Neural progenitor cell (in vitro differentiated cells): ENCODE measurements around the gene EHBP1. TPM values are rescaled to one million over a fixed set of nuclear protein-coding genes. Genes with fewer than 3 reads are reported as not detected.
"Not testable (repeated sequence)": the region's sequence is repeated elsewhere in the genome, so short reads cannot be mapped to it uniquely, and the experiment has no call there.

Source experiments
- DNase-seq: peaks from one replicate; pipeline ENCODE4 v3.0.0-alpha.2; 2016; ENCODE audit warnings: low spot score
- H2AFZ ChIP-seq: fragments of 200-600 bp; sonication (generic); replicated peaks from 2 replicates; pipeline ENCODE4 v1.6.1; 2016; ENCODE audit warnings: antibody characterized with exemption
- H3F3A ChIP-seq: fragments of 200-600 bp; sonication (generic); 2 replicates; pipeline ENCODE4 v1.6.1; 2016; ENCODE audit warnings: antibody characterized with exemption, low read depth
- H3K27ac ChIP-seq: fragments of 200-600 bp; sonication (generic); 2 replicates; pipeline ENCODE4 v1.5.1; 2016; ENCODE audit warnings: mild to moderate bottlenecking
- H3K27me3 ChIP-seq: fragments of 200-600 bp; sonication (generic); 2 replicates; pipeline ENCODE4 v1.6.1; 2016; ENCODE audit warnings: mild to moderate bottlenecking, moderate library complexity
- H3K36me3 ChIP-seq: fragments of 200-600 bp; sonication (generic); 2 replicates; pipeline ENCODE4 v1.5.1; 2016
- H3K4me1 ChIP-seq: fragments of 200-600 bp; sonication (generic); 2 replicates; pipeline ENCODE4 v1.6.1; 2016; ENCODE audit warnings: mixed run types
- H3K4me2 ChIP-seq: fragments of 200-600 bp; sonication (generic); 2 replicates; pipeline ENCODE4 v1.6.1; 2016
- H3K4me3 ChIP-seq: fragments of 200-600 bp; sonication (generic); 2 replicates; pipeline ENCODE4 v1.5.1; 2016
- H3K79me2 ChIP-seq: fragments of 200-600 bp; sonication (generic); 2 replicates; pipeline ENCODE4 v1.6.1; 2016; ENCODE audit warnings: low read depth
- H3K9ac ChIP-seq: fragments of 200-600 bp; sonication (generic); 2 replicates; pipeline ENCODE4 v1.6.1; 2016
- H3K9me3 ChIP-seq: fragments of 200-600 bp; sonication (generic); 2 replicates; pipeline ENCODE4 v1.5.1; 2016; ENCODE audit warnings: low read depth
- H4K20me1 ChIP-seq: fragments of 200-600 bp; sonication (generic); 2 replicates; pipeline ENCODE4 v1.6.1; 2016; ENCODE audit warnings: low read depth
- H3K27ac Mint-ChIP-seq: 3 replicates; pipeline ENCODE4 v1.8.0; 2021; ENCODE audit warnings: mixed read lengths
- H3K27me3 Mint-ChIP-seq: 2 replicates; pipeline ENCODE4 v1.8.0; 2022; ENCODE audit warnings: low read depth, mild to moderate bottlenecking, inconsistent platforms, moderate library complexity, mixed read lengths; ENCODE audit not compliant: insufficient read depth
- H3K36me3 Mint-ChIP-seq: 3 replicates; pipeline ENCODE4 v1.8.0; 2021; ENCODE audit warnings: mixed read lengths
- H3K4me1 Mint-ChIP-seq: 3 replicates; pipeline ENCODE4 v1.8.0; 2021; ENCODE audit warnings: mixed read lengths
- H3K4me3 Mint-ChIP-seq: 3 replicates; pipeline ENCODE4 v1.8.0; 2021; ENCODE audit warnings: mild to moderate bottlenecking, moderate library complexity, mixed read lengths
- H3K9me3 Mint-ChIP-seq: 3 replicates; pipeline ENCODE4 v1.8.0; 2020; ENCODE audit warnings: mixed read lengths
- CTCF ChIP-seq: fragments of 200-600 bp; sonication (generic); IDR thresholded peaks from 2 replicates; pipeline ENCODE4 v1.5.1; 2017; ENCODE audit warnings: antibody characterized with exemption, mild to moderate bottlenecking
- EZH2 ChIP-seq: fragments of 200-600 bp; sonication (generic); IDR thresholded peaks from 2 replicates; pipeline ENCODE4 v1.6.1; 2017; ENCODE audit warnings: antibody characterized with exemption, mild to moderate bottlenecking, moderate library complexity
- EZH2phosphoT487 ChIP-seq: fragments of 200-600 bp; sonication (generic); IDR thresholded peaks from 2 replicates; pipeline ENCODE4 v1.6.1; 2017; ENCODE audit warnings: antibody characterized with exemption
- total RNA-seq: library from RNA; depleted of rRNA; stranded (reverse); fragments of >200 nt; gene quantifications from 2 replicates; pipeline ENCODE4 v1.2.3, GENCODE V29; 2015; ENCODE audit warnings: low replicate concordance

The EHBP1 gene
- total RNA-seq, 1 donor from 2014 or later: 65.8 TPM

- Histone ChIP-seq H3K27ac (no peak overlapping the region), H2AFZ (no peak overlapping the region), H3K4me1 (peaks cover 28% of the 10 kb centered on the region), H3K9ac (no peak overlapping the region), H3K9me3 (no peaks in the 10 kb centered on the region), H3F3A (peaks cover 5% of the 10 kb centered on the region), H3K27me3 (no peaks in the 10 kb centered on the region), H4K20me1 (no peaks in the 10 kb centered on the region), H3K4me2 (peak overlapping the region; percentile 84), H3K36me3 (peaks cover 24% of the 10 kb centered on the region), H3K4me3 (peak overlapping the region; percentile 58), H3K79me2 (peaks cover 77% of the 10 kb centered on the region)
- peaks cover 15% of the 10 kb centered on the region for H3K36me3 Mint-ChIP-seq
- TF ChIP-seq EZH2 (no peak), EZH2phosphoT487 (no peak), CTCF (no peak)
- H3K4me3 Mint-ChIP-seq: peak overlapping the region; percentile 38
- no peak for DNase-seq
- H3K9me3 Mint-ChIP-seq: peaks cover 9% of the 10 kb centered on the region
- peaks cover 32% of the 10 kb centered on the region for H3K4me1 Mint-ChIP-seq
- no peak overlapping the region for H3K27ac Mint-ChIP-seq
- no peaks in the 10 kb centered on the region for H3K27me3 Mint-ChIP-seq
Measured at GRCh38 chr2:62708751-62709150, 3.2 kb downstream of the EHBP1 start.

GRCh38 chr2:62711832-62712494 lies 6.5 kb downstream of the EHBP1 start:
- Mint-ChIP-seq H3K4me1 (peaks cover 17% of the 10 kb centered on the region), H3K9me3 (peaks cover 9% of the 10 kb centered on the region), H3K36me3 (peaks cover 35% of the 10 kb centered on the region), H3K27ac (no peak overlapping the region), H3K4me3 (no peak overlapping the region), H3K27me3 (no peaks in the 10 kb centered on the region)
- no peak overlapping the region for H3K9ac ChIP-seq
- H3K27me3 ChIP-seq: no peaks in the 10 kb centered on the region
- no peak overlapping the region for H2AFZ ChIP-seq
- H3F3A ChIP-seq: no peaks in the 10 kb centered on the region
- peaks cover 19% of the 10 kb centered on the region for H3K4me1 ChIP-seq
- DNase-seq: no peak
- H3K9me3 ChIP-seq: no peaks in the 10 kb centered on the region
- no peak overlapping the region for H3K27ac ChIP-seq
- H4K20me1 ChIP-seq: no peaks in the 10 kb centered on the region
- H3K4me3 ChIP-seq: no peak overlapping the region
- TF ChIP-seq EZH2 (no peak), EZH2phosphoT487 (no peak), CTCF (no peak)
- peaks cover 98% of the 10 kb centered on the region for H3K79me2 ChIP-seq
- peaks cover 24% of the 10 kb centered on the region for H3K36me3 ChIP-seq
- H3K4me2 ChIP-seq: no peak overlapping the region

- H3K4me3 ChIP-seq, H3K9me3 ChIP-seq, H3K27me3 Mint-ChIP-seq, H3K9ac ChIP-seq, H3K4me2 ChIP-seq, H4K20me1 ChIP-seq, H3K27ac Mint-ChIP-seq, H3K27ac ChIP-seq, H3F3A ChIP-seq, H3K4me1 ChIP-seq, H3K4me1 Mint-ChIP-seq, H3K27me3 ChIP-seq, H3K9me3 Mint-ChIP-seq, H3K4me3 Mint-ChIP-seq, H2AFZ ChIP-seq, DNase-seq: not testable (repeated sequence)
- Histone ChIP-seq H3K36me3 (peaks cover 27% of the 10 kb centered on the region), H3K79me2 (peaks cover 98% of the 10 kb centered on the region)
- H3K36me3 Mint-ChIP-seq: peaks cover 36% of the 10 kb centered on the region
Measured at GRCh38 chr2:62713196-62713595, 7.7 kb downstream of the EHBP1 start.

GRCh38 chr2:62713837-62714236 lies 8.3 kb downstream of the EHBP1 start:
- Histone ChIP-seq H3K9me3 (no peaks in the 10 kb centered on the region), H3K4me1 (peaks cover under 1% of the 10 kb centered on the region), H3K27me3 (no peaks in the 10 kb centered on the region), H3K4me2 (no peak overlapping the region), H2AFZ (no peak overlapping the region), H4K20me1 (no peaks in the 10 kb centered on the region), H3K79me2 (peaks cover 98% of the 10 kb centered on the region), H3K9ac (no peak overlapping the region), H3F3A (no peaks in the 10 kb centered on the region), H3K27ac (no peak overlapping the region), H3K4me3 (no peak overlapping the region), H3K36me3 (peaks cover 20% of the 10 kb centered on the region)
- Mint-ChIP-seq H3K27ac (no peak overlapping the region), H3K27me3 (no peaks in the 10 kb centered on the region), H3K36me3 (peaks cover 31% of the 10 kb centered on the region), H3K4me1 (peaks cover 3% of the 10 kb centered on the region), H3K9me3 (peaks cover 4% of the 10 kb centered on the region), H3K4me3 (no peak overlapping the region)
- no peak for DNase-seq
- TF ChIP-seq EZH2 (no peak), EZH2phosphoT487 (no peak), CTCF (no peak)
